Activated naive CD4-positive, alpha-beta T cell treated with anti-CD3 and anti-CD28 coated beads for 36 hours (primary cell): ENCODE measurements around the gene RHBDD1. TPM values are rescaled to one million over a fixed set of nuclear protein-coding genes. Genes with fewer than 3 reads are reported as not detected.

Experiments used
- CTCF ChIA-PET: fragments of 350-600 bp; sonication (Branson Sonifier 250); formaldehyde crosslinking; loops from one replicate; lab custom pipeline; 2021; ENCODE audit warnings: antibody characterized with exemption; lab: Charles Lee
- DNase-seq: peaks from one replicate; pipeline ENCODE4 v3.0.0-alpha.2; 2020
- H3K27ac Mint-ChIP-seq: one replicate; pipeline ENCODE4 v1.8.0; 2021; ENCODE audit warnings: mild to moderate bottlenecking, mixed read lengths
- H3K27me3 Mint-ChIP-seq: one replicate; pipeline ENCODE4 v1.8.0; 2021; ENCODE audit warnings: low read depth, mixed read lengths
- H3K36me3 Mint-ChIP-seq: one replicate; pipeline ENCODE4 v1.8.0; 2021; ENCODE audit warnings: low read depth, mixed read lengths
- H3K4me1 Mint-ChIP-seq: one replicate; pipeline ENCODE4 v1.8.0; 2021; ENCODE audit warnings: low read depth, mixed read lengths
- H3K4me3 Mint-ChIP-seq: one replicate; pipeline ENCODE4 v1.8.0; 2021; ENCODE audit warnings: mild to moderate bottlenecking, moderate library complexity, mixed read lengths
- H3K9me3 Mint-ChIP-seq: one replicate; pipeline ENCODE4 v1.8.0; 2021; ENCODE audit warnings: mixed read lengths
- intact Hi-C: fragments of 100-400 bp; cut with micrococcal nuclease; formaldehyde crosslinking; loops from one replicate; pipeline ENCODE4 v1.15.1; 2023
- total RNA-seq, 2 experiments: library from RNA; stranded (reverse); gene quantifications; one replicate each; pipeline ENCODE4 v1.2.3, GENCODE V29; 2021

The RHBDD1 gene
- total RNA-seq, 2 experiments from 2014 or later, result 42.6 to 43.3 TPM

- intact Hi-C loops, result loop anchor here (10.0 kb wide), 1 partner anchor 559 kb away; no protein-coding TSS in a partner anchor
- no peak for DNase-seq
These were observed 148.3 kb downstream of the RHBDD1 start for GRCh38 chr2:226983895-226984749.

GRCh38 chr2:226984750-226985582 is 149.1 kb downstream of the RHBDD1 start:
- intact Hi-C loops, result loop anchor here (1.0 to 10.0 kb wide), 8 partner anchors 149 to 1317 kb away; partner anchors contain the start of gene RHBDD1
- H3K27ac Mint-ChIP-seq, result no peak overlapping the region
- peak; percentile 45 for DNase-seq
- no peaks in the 10 kb centered on the region for H3K9me3 Mint-ChIP-seq
- H3K27me3 Mint-ChIP-seq, result no peaks in the 10 kb centered on the region
- H3K36me3 Mint-ChIP-seq, result peaks cover 4% of the 10 kb centered on the region
- peaks cover 19% of the 10 kb centered on the region for H3K4me1 Mint-ChIP-seq
- CTCF ChIA-PET, result interaction anchor here (0.9 to 1.5 kb wide), 3 partner anchors 173 to 770 kb away, joined by 3 to 4 read pairs (median 3); no protein-coding TSS in a partner anchor
- no peak overlapping the region for H3K4me3 Mint-ChIP-seq

More at GRCh38 chr2:226983895-226984749, 148.3 kb downstream of the RHBDD1 start:
- Mint-ChIP-seq H3K36me3 (peaks cover 4% of the 10 kb centered on the region), H3K4me1 (peaks cover 19% of the 10 kb centered on the region), H3K27me3 (no peaks in the 10 kb centered on the region), H3K27ac (no peak overlapping the region), H3K9me3 (no peaks in the 10 kb centered on the region), H3K4me3 (no peak overlapping the region)
- CTCF ChIA-PET, result interaction anchor here (0.6 to 1.5 kb wide), 3 partner anchors 182 to 770 kb away, joined by 3 to 4 read pairs (median 3); no protein-coding TSS in a partner anchor

GRCh38 chr2:226985583-226985946 is 149.7 kb downstream of the RHBDD1 start:
- no peaks in the 10 kb centered on the region for H3K27me3 Mint-ChIP-seq
- no peak for DNase-seq
- peaks cover 5% of the 10 kb centered on the region for H3K36me3 Mint-ChIP-seq
- no peak overlapping the region for H3K4me3 Mint-ChIP-seq
- H3K9me3 Mint-ChIP-seq, result no peaks in the 10 kb centered on the region
- intact Hi-C loops, result loop anchor here (1.0 to 10.0 kb wide), 8 partner anchors 149 to 1317 kb away; partner anchors contain the start of gene RHBDD1
- no peak overlapping the region for H3K27ac Mint-ChIP-seq
- CTCF ChIA-PET, result interaction anchor here (0.9 kb wide), 1 partner anchor 174 kb away, joined by 3 read pairs; no protein-coding TSS in a partner anchor
- peaks cover 19% of the 10 kb centered on the region for H3K4me1 Mint-ChIP-seq

GRCh38 chr2:226991663-226992062 is 155.8 kb downstream of the RHBDD1 start:
- no peak overlapping the region for H3K4me3 Mint-ChIP-seq
- H3K27ac Mint-ChIP-seq, result no peak overlapping the region
- peaks cover 12% of the 10 kb centered on the region for H3K4me1 Mint-ChIP-seq
- H3K27me3 Mint-ChIP-seq, result no peaks in the 10 kb centered on the region
- no peaks in the 10 kb centered on the region for H3K9me3 Mint-ChIP-seq
- no peak for DNase-seq
- intact Hi-C loops, result no loop called here
- CTCF ChIA-PET, result no interaction called here
- H3K36me3 Mint-ChIP-seq, result peaks cover 22% of the 10 kb centered on the region

- H3K36me3 Mint-ChIP-seq, result peaks cover 23% of the 10 kb centered on the region
- intact Hi-C loops, result no loop called here
- CTCF ChIA-PET, result no interaction called here
- H3K27me3 Mint-ChIP-seq, result no peaks in the 10 kb centered on the region
- H3K27ac Mint-ChIP-seq, result no peak overlapping the region
- DNase-seq, result no peak
- no peak overlapping the region for H3K4me3 Mint-ChIP-seq
- no peaks in the 10 kb centered on the region for H3K9me3 Mint-ChIP-seq
- H3K4me1 Mint-ChIP-seq, result peaks cover 12% of the 10 kb centered on the region
These were observed 157.3 kb downstream of the RHBDD1 start for GRCh38 chr2:226993171-226993570.

- no peak overlapping the region for H3K4me3 Mint-ChIP-seq
- DNase-seq, result no peak
These were observed 158.9 kb downstream of the RHBDD1 start for GRCh38 chr2:226994775-226995174.

GRCh38 chr2:226995625-226996041 is 159.8 kb downstream of the RHBDD1 start:
- CTCF ChIA-PET, result interaction anchor here (0.6 kb wide), 1 partner anchor 8 kb away, joined by 4 read pairs; no protein-coding TSS in a partner anchor
- peaks cover 12% of the 10 kb centered on the region for H3K4me1 Mint-ChIP-seq
- peak; percentile 81 for DNase-seq
- H3K9me3 Mint-ChIP-seq, result no peaks in the 10 kb centered on the region
- H3K27me3 Mint-ChIP-seq, result no peaks in the 10 kb centered on the region
- H3K4me3 Mint-ChIP-seq, result no peak overlapping the region
- peaks cover 43% of the 10 kb centered on the region for H3K36me3 Mint-ChIP-seq
- intact Hi-C loops, result loop anchor here (1.0 to 2.0 kb wide), 2 partner anchors 21 to 160 kb away; no protein-coding TSS in a partner anchor
- peak overlapping the region; percentile 9 for H3K27ac Mint-ChIP-seq

More at GRCh38 chr2:226994775-226995174, 158.9 kb downstream of the RHBDD1 start:
- Mint-ChIP-seq H3K4me1 (peaks cover 12% of the 10 kb centered on the region), H3K36me3 (peaks cover 36% of the 10 kb centered on the region), H3K27ac (no peak overlapping the region), H3K9me3 (no peaks in the 10 kb centered on the region), H3K27me3 (no peaks in the 10 kb centered on the region)
- intact Hi-C loops, result loop anchor here (1.0 to 2.0 kb wide), 2 partner anchors 22 to 159 kb away; no protein-coding TSS in a partner anchor
- CTCF ChIA-PET, result interaction anchor here (0.6 kb wide), 1 partner anchor 9 kb away, joined by 4 read pairs; no protein-coding TSS in a partner anchor

- Mint-ChIP-seq H3K9me3 (no peaks in the 10 kb centered on the region), H3K4me3 (no peak overlapping the region), H3K36me3 (peaks cover 39% of the 10 kb centered on the region), H3K27ac (no peak overlapping the region), H3K4me1 (peaks cover 12% of the 10 kb centered on the region), H3K27me3 (no peaks in the 10 kb centered on the region)
- intact Hi-C loops, result no loop called here
- no peak for DNase-seq
- CTCF ChIA-PET, result no interaction called here
These were observed 163.8 kb downstream of the RHBDD1 start for GRCh38 chr2:226999661-227000060.

GRCh38 chr2:227000123-227000522 is 164.3 kb downstream of the RHBDD1 start:
- H3K4me3 Mint-ChIP-seq, result no peak overlapping the region
- intact Hi-C loops, result no loop called here
- no peak for DNase-seq
- no peaks in the 10 kb centered on the region for H3K27me3 Mint-ChIP-seq
- H3K27ac Mint-ChIP-seq, result no peak overlapping the region
- H3K9me3 Mint-ChIP-seq, result no peaks in the 10 kb centered on the region
- peaks cover 39% of the 10 kb centered on the region for H3K36me3 Mint-ChIP-seq
- CTCF ChIA-PET, result no interaction called here
- peaks cover 9% of the 10 kb centered on the region for H3K4me1 Mint-ChIP-seq

GRCh38 chr2:227004482-227004881 is 168.6 kb downstream of the RHBDD1 start:
- no peaks in the 10 kb centered on the region for H3K27me3 Mint-ChIP-seq
- CTCF ChIA-PET, result no interaction called here
- intact Hi-C loops, result no loop called here
- H3K4me1 Mint-ChIP-seq, result no peaks in the 10 kb centered on the region
- H3K27ac Mint-ChIP-seq, result no peak overlapping the region
- H3K9me3 Mint-ChIP-seq, result peaks cover 5% of the 10 kb centered on the region
- DNase-seq, result no peak
- H3K4me3 Mint-ChIP-seq, result no peak overlapping the region
- peaks cover 15% of the 10 kb centered on the region for H3K36me3 Mint-ChIP-seq

GRCh38 chr2:227006189-227006897 is 170.5 kb downstream of the RHBDD1 start:
- Mint-ChIP-seq H3K9me3 (peaks cover 5% of the 10 kb centered on the region), H3K4me3 (no peak overlapping the region), H3K27ac (no peak overlapping the region), H3K36me3 (peaks cover 1% of the 10 kb centered on the region), H3K27me3 (no peaks in the 10 kb centered on the region), H3K4me1 (no peaks in the 10 kb centered on the region)
- DNase-seq, result no peak
- CTCF ChIA-PET, result no interaction called here
- intact Hi-C loops, result no loop called here
